ENCODE results near the gene SPECC1L. TPM values are rescaled to one million over a fixed set of nuclear protein-coding genes. Genes with fewer than 3 reads are reported as not detected.

The SPECC1L gene
- total RNA-seq, 1 donor from 2014 or later, result 69.2 TPM

- no peaks in the 10 kb centered on the region for H3K36me3 Mint-ChIP-seq (ENCODE audit: low read depth, unreplicated experiment)
- Histone ChIP-seq H3K9ac (ENCODE audit: low read length) (peak overlapping the region; percentile 58), H3K4me3 (ENCODE audit: insufficient read depth, low read depth, low read length) (peak overlapping the region; percentile 20), H3K4me1 (ENCODE audit: insufficient read depth, low read length) (peaks cover 18% of the 10 kb centered on the region), H3K9me3 (ENCODE audit: insufficient read depth, low read depth, low read length) (no peaks in the 10 kb centered on the region), H2AFZ (ENCODE audit: low read depth, low read length) (peak overlapping the region; percentile 76), H3K79me2 (ENCODE audit: insufficient read depth, low read length) (no peaks in the 10 kb centered on the region), H4K20me1 (ENCODE audit: insufficient read depth, low read length) (no peaks in the 10 kb centered on the region), H3K27ac (ENCODE audit: low read depth, low read length) (peak overlapping the region; percentile 21), H3K4me2 (ENCODE audit: low read length) (peak overlapping the region; percentile 80), H3K36me3 (ENCODE audit: insufficient read depth, low read length) (no peaks in the 10 kb centered on the region), H3K27me3 (ENCODE audit: insufficient read depth, low read length) (no peaks in the 10 kb centered on the region)
- H3K4me1 Mint-ChIP-seq (ENCODE audit: low read depth, unreplicated experiment), result peaks cover 13% of the 10 kb centered on the region
- H3K27ac Mint-ChIP-seq (ENCODE audit: unreplicated experiment), result no peak overlapping the region
- no peak for DNase-seq (ENCODE audit: low read depth)
- no peak for FAIRE-seq
- peaks cover 4% of the 10 kb centered on the region for H3K27me3 Mint-ChIP-seq (ENCODE audit: low read depth, unreplicated experiment)
- no peak overlapping the region for H3K4me3 Mint-ChIP-seq (ENCODE audit: unreplicated experiment)
- no peaks in the 10 kb centered on the region for H3K9me3 Mint-ChIP-seq (ENCODE audit: unreplicated experiment)
- TF ChIP-seq CTCF (IDR thresholded peaks at IDR 0.05; ENCODE audit: insufficient read depth, low read depth, low read length) (no peak), EZH2 (IDR thresholded peaks at IDR 0.05; ENCODE audit: insufficient read depth, low read length) (no peak)
Measured at GRCh38 chr22:24460418-24461089, 189.9 kb downstream of the SPECC1L start.

- no peaks in the 10 kb centered on the region for H3K27me3 Mint-ChIP-seq (ENCODE audit: low read depth, unreplicated experiment)
- Histone ChIP-seq H3K4me3 (ENCODE audit: insufficient read depth, low read depth, low read length) (no peak overlapping the region), H3K9me3 (ENCODE audit: insufficient read depth, low read depth, low read length) (no peaks in the 10 kb centered on the region), H3K36me3 (ENCODE audit: insufficient read depth, low read length) (no peaks in the 10 kb centered on the region), H3K4me2 (ENCODE audit: low read length) (no peak overlapping the region), H3K4me1 (ENCODE audit: insufficient read depth, low read length) (peaks cover 41% of the 10 kb centered on the region), H2AFZ (ENCODE audit: low read depth, low read length) (no peak overlapping the region), H4K20me1 (ENCODE audit: insufficient read depth, low read length) (no peaks in the 10 kb centered on the region), H3K27ac (ENCODE audit: low read depth, low read length) (no peak overlapping the region), H3K79me2 (ENCODE audit: insufficient read depth, low read length) (no peaks in the 10 kb centered on the region), H3K9ac (ENCODE audit: low read length) (no peak overlapping the region), H3K27me3 (ENCODE audit: insufficient read depth, low read length) (no peaks in the 10 kb centered on the region)
- H3K4me1 Mint-ChIP-seq (ENCODE audit: low read depth, unreplicated experiment), result peaks cover 33% of the 10 kb centered on the region
- H3K9me3 Mint-ChIP-seq (ENCODE audit: unreplicated experiment), result no peaks in the 10 kb centered on the region
- no peak overlapping the region for H3K4me3 Mint-ChIP-seq (ENCODE audit: unreplicated experiment)
- peak; percentile 36 for DNase-seq (ENCODE audit: low read depth)
- TF ChIP-seq CTCF (IDR thresholded peaks at IDR 0.05; ENCODE audit: insufficient read depth, low read depth, low read length) (no peak), EZH2 (IDR thresholded peaks at IDR 0.05; ENCODE audit: insufficient read depth, low read length) (no peak)
- H3K36me3 Mint-ChIP-seq (ENCODE audit: low read depth, unreplicated experiment), result no peaks in the 10 kb centered on the region
- no peak for FAIRE-seq
- no peak overlapping the region for H3K27ac Mint-ChIP-seq (ENCODE audit: unreplicated experiment)
Measured at GRCh38 chr22:24463071-24463760, 192.6 kb downstream of the SPECC1L start.

GRCh38 chr22:24465566-24465965, 194.9 kb downstream of the SPECC1L start:
- H3K27ac Mint-ChIP-seq (ENCODE audit: unreplicated experiment), result peak overlapping the region; percentile 88
- H3K9me3 Mint-ChIP-seq (ENCODE audit: unreplicated experiment), result no peaks in the 10 kb centered on the region
- no peaks in the 10 kb centered on the region for H3K27me3 Mint-ChIP-seq (ENCODE audit: low read depth, unreplicated experiment)
- H3K4me1 Mint-ChIP-seq (ENCODE audit: low read depth, unreplicated experiment), result peaks cover 29% of the 10 kb centered on the region
- Histone ChIP-seq H3K4me2 (ENCODE audit: low read length) (peak overlapping the region; percentile 76), H4K20me1 (ENCODE audit: insufficient read depth, low read length) (no peaks in the 10 kb centered on the region), H3K27me3 (ENCODE audit: insufficient read depth, low read length) (no peaks in the 10 kb centered on the region), H3K36me3 (ENCODE audit: insufficient read depth, low read length) (no peaks in the 10 kb centered on the region), H3K79me2 (ENCODE audit: insufficient read depth, low read length) (no peaks in the 10 kb centered on the region), H2AFZ (ENCODE audit: low read depth, low read length) (peak overlapping the region; percentile 33), H3K9ac (ENCODE audit: low read length) (peak overlapping the region; percentile 42), H3K4me3 (ENCODE audit: insufficient read depth, low read depth, low read length) (no peak overlapping the region), H3K4me1 (ENCODE audit: insufficient read depth, low read length) (peaks cover 34% of the 10 kb centered on the region), H3K9me3 (ENCODE audit: insufficient read depth, low read depth, low read length) (no peaks in the 10 kb centered on the region), H3K27ac (ENCODE audit: low read depth, low read length) (peak overlapping the region; percentile 85)
- no peak for TF ChIP-seq CTCF (IDR thresholded peaks at IDR 0.05; ENCODE audit: insufficient read depth, low read depth, low read length)
- TF ChIP-seq EZH2 (IDR thresholded peaks at IDR 0.05; ENCODE audit: insufficient read depth, low read length), result no peak
- H3K36me3 Mint-ChIP-seq (ENCODE audit: low read depth, unreplicated experiment), result no peaks in the 10 kb centered on the region
- peak overlapping the region; percentile 2 for H3K4me3 Mint-ChIP-seq (ENCODE audit: unreplicated experiment)
- DNase-seq (ENCODE audit: low read depth), result peak; percentile 96
- peak; percentile 83 for FAIRE-seq
